Transverse colon (tissue), 4 donors: Measurements from ENCODE around the gene ZFAND2B. TPM values are rescaled to one million over a fixed set of nuclear protein-coding genes. Genes with fewer than 3 reads are reported as not detected.
"Not testable (repeated sequence)": the region's sequence is repeated elsewhere in the genome, so short reads cannot be mapped to it uniquely, and the experiment has no call there.

Source experiments
- DNase-seq: peaks from one replicate; pipeline ENCODE4 v3.0.0-alpha.2; 2019
- H3K27ac ChIP-seq, 4 donors: fragments of 200-600 bp; sonication (generic); 2 replicates each; pipeline ENCODE4 v1.5.1; 2016 to 2018; ENCODE audit warnings: inconsistent platforms in 4 of 4
- H3K27me3 ChIP-seq: fragments of 200-600 bp; sonication (generic); 2 replicates; pipeline ENCODE4 v1.5.1; 2017; ENCODE audit warnings: inconsistent platforms
- H3K36me3 ChIP-seq, 4 donors: fragments of 200-600 bp; sonication (generic); 2 replicates each; pipeline ENCODE4 v1.5.1; 2017 to 2019; ENCODE audit warnings: inconsistent platforms in 4 of 4
- H3K4me1 ChIP-seq, 4 donors: fragments of 200-600 bp; sonication (generic); 2 replicates each; pipeline ENCODE4 v1.5.1; 2017 to 2020; ENCODE audit warnings: inconsistent platforms in 4 of 4
- H3K4me3 ChIP-seq, 4 donors: fragments of 200-600 bp; sonication (generic); 1 replicate in 1 of 4; 2 replicates in 3 of 4; pipeline versions ENCODE4 v1.5.1 to v1.6.1; 2017 to 2019; ENCODE audit warnings: inconsistent platforms in 4 of 4
- H3K9me3 ChIP-seq, 2 donors: fragments of 200-600 bp; sonication (generic); 2 replicates each; pipeline ENCODE4 v1.5.1; 2017 to 2019; ENCODE audit warnings: inconsistent platforms in 2 of 2
- CTCF ChIP-seq, 5 experiments: fragments of 200-600 bp in 3 of 5; fragments of 450-650 bp in 2 of 5; sonication (generic) in 3 of 5; IDR thresholded peaks; 1 replicate in 2 of 5; 2 replicates in 3 of 5; pipeline ENCODE4 v1.5.1; 2016 to 2017; ENCODE audit warnings: antibody characterized with exemption in 5 of 5, inconsistent platforms in 3 of 5, mild to moderate bottlenecking in 2 of 5, moderate library complexity in 1 of 5
- EP300 ChIP-seq: sonication (generic); formaldehyde crosslinking; IDR thresholded peaks from one replicate; pipeline ENCODE4 v1.6.1; 2017; ENCODE audit warnings: antibody characterized with exemption, low read depth
- POLR2A ChIP-seq: fragments of 450-650 bp; IDR thresholded peaks from one replicate; pipeline ENCODE4 v1.6.1; 2016; ENCODE audit warnings: antibody characterized with exemption, mild to moderate bottlenecking, moderate library complexity
- POLR2AphosphoS5 ChIP-seq, 3 donors: sonication (generic); formaldehyde crosslinking; IDR thresholded peaks; one replicate each; pipeline ENCODE4 v1.6.1; 2016; ENCODE audit warnings: antibody characterized with exemption in 3 of 3
- WGBS, 2 donors: methylation state at CpG; one replicate each; pipeline ENCODE4 v1.1.5; 2018; ENCODE audit warnings: low coverage in 1 of 2; 5-methylcytosine and 5-hydroxymethylcytosine counted together
- in situ Hi-C, 4 donors: fragments of 200-750 bp; cut with MboI; loops; one replicate each; pipeline versions ENCODE4 v1.15.0 to v1.15.1; 2017; ENCODE audit warnings: low sequenced_read_pairs in 3 of 4, low pct_ligation_motif_present in 1 of 4, low pct_unique_long_range_greater_than_20kb in 1 of 4
- intact Hi-C: fragments of 100-400 bp; cut with DNase I; formaldehyde crosslinking; loops from one replicate; pipeline ENCODE4 v1.15.1; 2023; ENCODE audit warnings: low total_unique reads
- total RNA-seq, 4 donors: library from RNA; depleted of rRNA; stranded (reverse); fragments of >200 nt; gene quantifications; one replicate each; pipeline ENCODE4 v1.1.0, GENCODE V29; 2016

Gene ZFAND2B
- total RNA-seq, 4 donors from 2014 or later: 90.2 to 156 (median 119) TPM

DNA sequence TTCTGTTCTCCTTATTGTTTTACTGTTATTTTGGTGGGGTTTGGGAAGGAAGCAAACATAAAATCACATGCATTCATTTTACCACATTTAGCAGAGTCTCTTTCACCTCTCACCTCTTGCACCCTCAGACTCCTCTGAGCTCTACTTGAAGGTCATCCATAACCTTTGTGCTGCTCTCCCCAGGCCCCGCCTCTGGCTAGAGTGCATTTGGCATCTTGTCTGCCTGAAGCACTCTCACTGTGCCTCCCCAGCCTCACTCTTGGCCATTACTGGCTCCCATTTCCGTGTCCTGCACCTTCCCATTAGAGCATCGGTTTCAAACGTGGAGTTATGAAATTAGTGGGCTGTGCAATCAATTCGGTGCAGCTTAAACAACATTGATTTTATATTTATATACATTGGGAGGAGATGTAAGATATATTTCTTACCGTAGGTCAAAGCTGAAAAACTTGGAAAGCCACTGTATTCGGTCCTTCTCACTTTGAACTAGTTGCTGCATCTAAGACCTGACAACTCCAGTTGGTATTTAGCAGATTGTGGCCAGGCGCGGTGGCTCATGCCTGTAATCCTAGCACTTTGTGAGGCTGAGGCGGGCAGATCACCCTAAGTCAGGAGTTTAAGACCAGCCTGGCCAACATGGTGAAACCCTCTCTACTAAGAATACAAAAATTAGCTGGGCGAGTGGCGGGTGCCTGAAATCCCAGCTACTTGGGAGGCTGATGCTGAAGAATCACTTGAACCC is 6.9 kb upstream of the ZFAND2B start:
- TF ChIP-seq POLR2A (no peak), CTCF (IDR thresholded peaks at IDR 0.05) (no peak), EP300 (no peak), POLR2AphosphoS5 (IDR thresholded peaks at IDR 0.05) (no peak)
- WGBS, 2 donors: 80 to 87% methylated on average over 8 to 12 of the region's 12 CpGs
- DNase-seq: no peak

DNA sequence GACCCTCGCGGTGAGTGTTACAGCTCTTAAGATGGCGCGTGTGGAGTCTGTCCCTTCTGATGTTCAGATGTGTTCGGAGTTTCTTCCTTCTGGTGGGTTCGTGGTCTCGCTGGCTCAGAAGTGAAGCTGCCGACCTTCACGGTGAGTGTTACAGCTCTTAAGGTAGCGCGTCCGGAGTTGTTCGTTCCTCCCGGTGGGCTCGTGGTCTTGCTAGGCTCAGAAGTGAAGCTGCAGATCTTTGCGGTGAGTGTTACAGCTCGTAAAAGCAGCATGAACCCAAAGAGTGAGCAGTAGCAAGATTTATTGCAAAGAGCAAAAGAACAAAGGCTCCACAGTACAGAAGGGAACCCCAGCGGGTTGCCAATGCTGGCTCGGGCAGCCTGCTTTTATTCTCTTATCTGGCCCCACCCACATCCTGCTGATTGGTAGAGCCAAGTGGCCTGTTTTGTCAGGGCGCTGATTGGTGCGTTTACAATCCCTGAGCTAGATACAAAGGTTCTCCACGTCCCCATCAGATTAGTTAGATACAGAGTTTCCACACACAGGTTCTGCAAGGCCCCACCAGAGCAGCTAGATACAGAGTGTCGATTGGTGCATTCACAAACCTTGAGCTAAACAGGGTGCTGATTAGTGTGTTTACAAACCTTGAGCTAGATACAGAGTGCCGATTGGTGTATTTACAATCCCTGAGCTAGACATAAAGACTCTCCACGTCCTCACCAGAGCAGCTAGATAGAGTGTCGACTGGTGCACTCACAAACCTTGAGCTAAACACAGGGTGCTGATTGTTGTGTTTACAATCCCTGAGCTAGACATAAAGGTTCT is 5.9 kb upstream of the ZFAND2B start:
- H3K36me3 ChIP-seq, H3K4me3 ChIP-seq, H3K9me3 ChIP-seq, DNase-seq, H3K27me3 ChIP-seq, H3K4me1 ChIP-seq, in situ Hi-C loops, intact Hi-C loops, H3K27ac ChIP-seq: not testable (repeated sequence)
- WGBS, 2 donors: 69 to 70% methylated on average over 2 to 26 of the region's 26 CpGs

More for the DNA sequence above, 6.9 kb upstream of the ZFAND2B start:
- H3K9me3 ChIP-seq: no peaks in the 10 kb centered on the region
- intact Hi-C loops (no loop called here), in situ Hi-C loops (no loop called here)
- H3K4me3 ChIP-seq: no peak overlapping the region
- H3K27me3 ChIP-seq: peaks cover 10% of the 10 kb centered on the region
- H3K36me3 ChIP-seq: no peaks in the 10 kb centered on the region
- H3K4me1 ChIP-seq: no peaks in the 10 kb centered on the region
- no peak overlapping the region for H3K27ac ChIP-seq

- H3K27ac ChIP-seq, H3K4me3 ChIP-seq, H3K27me3 ChIP-seq, H3K4me1 ChIP-seq, H3K36me3 ChIP-seq, in situ Hi-C loops, H3K9me3 ChIP-seq, DNase-seq, intact Hi-C loops: not testable (repeated sequence)
- WGBS, 2 donors: 89% methylated on average over 21 of the region's 21 CpGs; no CpG with 5 or more reads in 1 of the 2 donors
Observed at GRCh38 chr2:219201331-219201730, 5.3 kb upstream of the ZFAND2B start.

GRCh38 chr2:219204425-219205164 is 2.0 kb upstream of the ZFAND2B start:
- WGBS, 2 donors: 93% methylated on average over 6 to 7 of the region's 7 CpGs
- peaks cover 7 to 21% (median 20%) of the 10 kb centered on the region in 4 donors for H3K4me1 ChIP-seq
- in situ Hi-C loops (loop anchor here in 1 of 4 donors (5.0 kb wide), 1 partner anchor 32 kb away; the partner anchor contains the start of gene SLC23A3), intact Hi-C loops (no loop called here)
- no peak for DNase-seq
- H3K36me3 ChIP-seq: no peaks in the 10 kb centered on the region
- no peak overlapping the region for H3K27ac ChIP-seq
- H3K27me3 ChIP-seq: no peaks in the 10 kb centered on the region
- H3K4me3 ChIP-seq: no peak overlapping the region
- H3K9me3 ChIP-seq: no peaks in the 10 kb centered on the region
- TF ChIP-seq POLR2AphosphoS5 (IDR thresholded peaks at IDR 0.05): no peak

DNA sequence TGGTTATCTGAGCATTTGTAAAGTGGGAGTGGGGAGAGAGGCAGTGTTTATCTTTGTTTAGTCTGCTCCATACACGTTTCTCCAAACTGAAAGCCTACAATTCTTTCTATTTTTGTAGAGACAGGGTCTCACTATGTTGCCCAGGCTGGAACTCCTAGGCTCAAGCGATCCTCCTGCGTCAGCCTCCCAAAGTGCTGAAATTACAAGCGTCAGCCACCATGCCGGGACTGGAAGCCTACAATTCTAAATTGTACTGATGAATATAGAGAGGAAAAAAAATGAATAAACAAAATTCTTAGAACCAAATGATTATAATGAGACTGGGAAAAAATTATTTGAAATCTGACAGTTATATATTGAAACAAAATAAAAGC is 1.4 kb upstream of the ZFAND2B start:
- H3K27ac ChIP-seq: no peak overlapping the region
- no peak overlapping the region for H3K4me3 ChIP-seq
- WGBS, 2 donors: 83 to 85% methylated on average over 5 of the region's 5 CpGs
- H3K36me3 ChIP-seq: no peaks in the 10 kb centered on the region
- no peaks in the 10 kb centered on the region for H3K27me3 ChIP-seq
- DNase-seq: no peak
- H3K4me1 ChIP-seq: peaks cover 7 to 21% (median 20%) of the 10 kb centered on the region in 4 donors
- no peak for TF ChIP-seq POLR2AphosphoS5 (IDR thresholded peaks at IDR 0.05)
- no peak for TF ChIP-seq POLR2A
- TF ChIP-seq EP300: no peak
- no peak for TF ChIP-seq CTCF (IDR thresholded peaks at IDR 0.05)
- in situ Hi-C loops (loop anchor here in 1 of 4 donors (5.0 kb wide), 1 partner anchor 33 kb away; the partner anchor contains the start of gene SLC23A3), intact Hi-C loops (no loop called here)
- H3K9me3 ChIP-seq: no peaks in the 10 kb centered on the region
